Measurements from ENCODE around the gene TSHZ2. TPM values are rescaled to one million over a fixed set of nuclear protein-coding genes. Genes with fewer than 3 reads are reported as not detected.

The TSHZ2 gene
- total RNA-seq, 1 experiment from 2014 or later = 0.07 TPM

GRCh38 chr20:53168491-53168890 is 196.3 kb downstream of the TSHZ2 start:
- Histone ChIP-seq H3K4me3 (replicated peaks in 1 of 2; ENCODE audit: low read depth in 1 of 2, low read length in 2 of 2) (no peak overlapping the region), H3K27me3 (ENCODE audit: insufficient read depth, low read length) (peaks cover 28% of the 10 kb centered on the region), H3K27ac (ENCODE audit: low read depth, low read length) (no peak overlapping the region), H3K9me2 (ENCODE audit: insufficient read depth) (no peaks in the 10 kb centered on the region), H3K4me2 (ENCODE audit: low read length) (no peak overlapping the region), H2AFZ (ENCODE audit: low read depth, low read length, poor library complexity, severe bottlenecking) (no peak overlapping the region), H3K79me2 (ENCODE audit: insufficient read depth, low read length) (no peaks in the 10 kb centered on the region), H3K36me3 (ENCODE audit: control insufficient read depth in 1 of 2, insufficient read depth in 2 of 2, low read length in 2 of 2) (no peaks in the 10 kb centered on the region), H4K20me1 (ENCODE audit: insufficient read depth) (no peaks in the 10 kb centered on the region; the same call in 1 of the 2 replicates), H3K9ac (ENCODE audit: low read length) (no peak overlapping the region), H3K9me3 (ENCODE audit: control insufficient read depth in 1 of 2, insufficient read depth in 1 of 2, low read depth in 1 of 2, low read length in 2 of 2) (no peaks in the 10 kb centered on the region), H3K4me1 (ENCODE audit: control insufficient read depth in 1 of 2, insufficient read depth in 2 of 2, low read length in 2 of 2) (no peaks in the 10 kb centered on the region)
- BruUV-seq (replicated peaks) = no TSS peak
- DNase-seq (ENCODE audit: low read depth, low spot score) (no peak), ATAC-seq (no peak)
- ChIA-PET CTCF (no interaction called here), RAD21 (ENCODE audit: low non-redundant PET in 1 of 2, low total read pairs in 2 of 2, uncharacterized antibody in 2 of 2, unreplicated experiment in 2 of 2) (no interaction called here), POLR2A (no interaction called here)
- TF ChIP-seq SP1 (IDR thresholded peaks at IDR 0.05; ENCODE audit: low read depth) (no peak), EGR1 (IDR thresholded peaks at IDR 0.05; ENCODE audit: low read depth) (no peak), EZH2phosphoT487 (IDR thresholded peaks at IDR 0.05; ENCODE audit: borderline replicate concordance) (no peak), SIN3A (IDR thresholded peaks at IDR 0.05; ENCODE audit: low read depth) (no peak), ZFX (IDR thresholded peaks at IDR 0.05) (no peak), POLR2A (IDR thresholded peaks at IDR 0.05; ENCODE audit: borderline replicate concordance, extremely low read depth, insufficient read depth, insufficient read length) (no peak), MAX (IDR thresholded peaks at IDR 0.05) (no peak)
- TF ChIP-seq, protein P1, sequence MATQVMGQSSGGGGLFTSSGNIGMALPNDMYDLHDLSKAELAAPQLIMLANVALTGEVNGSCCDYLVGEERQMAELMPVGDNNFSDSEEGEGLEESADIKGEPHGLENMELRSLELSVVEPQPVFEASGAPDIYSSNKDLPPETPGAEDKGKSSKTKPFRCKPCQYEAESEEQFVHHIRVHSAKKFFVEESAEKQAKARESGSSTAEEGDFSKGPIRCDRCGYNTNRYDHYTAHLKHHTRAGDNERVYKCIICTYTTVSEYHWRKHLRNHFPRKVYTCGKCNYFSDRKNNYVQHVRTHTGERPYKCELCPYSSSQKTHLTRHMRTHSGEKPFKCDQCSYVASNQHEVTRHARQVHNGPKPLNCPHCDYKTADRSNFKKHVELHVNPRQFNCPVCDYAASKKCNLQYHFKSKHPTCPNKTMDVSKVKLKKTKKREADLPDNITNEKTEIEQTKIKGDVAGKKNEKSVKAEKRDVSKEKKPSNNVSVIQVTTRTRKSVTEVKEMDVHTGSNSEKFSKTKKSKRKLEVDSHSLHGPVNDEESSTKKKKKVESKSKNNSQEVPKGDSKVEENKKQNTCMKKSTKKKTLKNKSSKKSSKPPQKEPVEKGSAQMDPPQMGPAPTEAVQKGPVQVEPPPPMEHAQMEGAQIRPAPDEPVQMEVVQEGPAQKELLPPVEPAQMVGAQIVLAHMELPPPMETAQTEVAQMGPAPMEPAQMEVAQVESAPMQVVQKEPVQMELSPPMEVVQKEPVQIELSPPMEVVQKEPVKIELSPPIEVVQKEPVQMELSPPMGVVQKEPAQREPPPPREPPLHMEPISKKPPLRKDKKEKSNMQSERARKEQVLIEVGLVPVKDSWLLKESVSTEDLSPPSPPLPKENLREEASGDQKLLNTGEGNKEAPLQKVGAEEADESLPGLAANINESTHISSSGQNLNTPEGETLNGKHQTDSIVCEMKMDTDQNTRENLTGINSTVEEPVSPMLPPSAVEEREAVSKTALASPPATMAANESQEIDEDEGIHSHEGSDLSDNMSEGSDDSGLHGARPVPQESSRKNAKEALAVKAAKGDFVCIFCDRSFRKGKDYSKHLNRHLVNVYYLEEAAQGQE (IDR thresholded peaks at IDR 0.05; ENCODE audit: low read depth) = no peak
- TF ChIP-seq, protein P2, sequence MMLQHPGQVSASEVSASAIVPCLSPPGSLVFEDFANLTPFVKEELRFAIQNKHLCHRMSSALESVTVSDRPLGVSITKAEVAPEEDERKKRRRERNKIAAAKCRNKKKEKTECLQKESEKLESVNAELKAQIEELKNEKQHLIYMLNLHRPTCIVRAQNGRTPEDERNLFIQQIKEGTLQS (IDR thresholded peaks at IDR 0.05) = no peak
- intact Hi-C loops (cut with micrococcal nuclease) = no loop called here

Data from HCT116 (cell line).